Raji (cell line): ENCODE measurements around the gene ALDH2.

Experiments used
- POLR2A ChIP-seq: IDR thresholded peaks from 2 replicates; pipeline ENCODE4 v1.6.1; 2011; ENCODE audit warnings: low read depth, low read length, control low read depth; ENCODE audit not compliant: insufficient read depth

The ALDH2 gene

GRCh38 chr12:111777345-111778045, 10.8 kb downstream of the ALDH2 start:
- no peak for TF ChIP-seq POLR2A

DNA sequence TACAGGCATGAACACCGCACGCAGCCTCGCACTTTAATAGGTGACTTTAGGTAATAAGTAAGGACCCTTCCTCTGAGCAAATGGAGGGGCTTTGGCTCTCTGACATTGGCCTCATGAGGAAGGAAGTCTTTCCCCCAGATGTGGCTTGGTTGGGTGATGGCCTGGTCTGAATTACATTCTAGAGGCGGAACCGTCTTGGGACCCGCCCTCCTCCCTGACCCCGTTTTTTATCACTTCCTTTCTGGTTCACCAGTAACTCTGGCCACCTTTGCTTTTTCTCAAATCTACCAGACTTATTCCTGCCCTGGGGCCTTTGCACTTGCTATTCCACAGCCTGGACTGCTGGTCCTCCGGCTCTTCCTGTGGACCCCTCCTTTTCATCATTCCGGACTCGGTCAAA, 13.4 kb downstream of the ALDH2 start:
- no peak for TF ChIP-seq POLR2A

GRCh38 chr12:111780615-111781014, 13.9 kb downstream of the ALDH2 start:
- no peak for TF ChIP-seq POLR2A

DNA sequence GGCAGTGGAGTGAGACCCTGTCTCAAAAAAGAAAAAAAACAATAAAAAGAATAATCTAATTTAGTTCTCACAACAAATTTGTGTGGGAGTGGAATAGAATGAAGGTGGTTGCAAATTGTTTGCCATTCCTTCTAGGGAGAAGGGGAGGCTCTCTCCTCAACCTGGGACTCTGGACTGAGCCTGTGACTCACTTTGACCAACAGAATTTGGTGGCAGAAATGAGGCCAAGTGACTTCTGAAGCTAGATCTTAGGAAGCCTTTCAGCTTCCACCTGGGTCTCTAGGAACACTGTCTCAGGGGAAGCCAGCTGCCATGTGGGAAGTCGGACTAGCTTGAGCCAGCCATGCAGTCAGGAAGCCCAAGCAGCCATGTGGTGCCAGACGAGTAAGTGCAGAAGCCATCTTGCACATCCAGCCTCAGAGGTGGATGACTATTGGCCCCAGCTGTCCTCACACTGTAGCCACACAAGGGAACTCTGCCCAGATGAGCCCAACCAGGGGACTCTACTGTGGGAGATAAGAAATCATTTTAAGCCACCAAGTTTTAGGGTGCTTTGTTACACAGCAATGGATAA, 14.4 kb downstream of the ALDH2 start:
- no peak for TF ChIP-seq POLR2A

DNA sequence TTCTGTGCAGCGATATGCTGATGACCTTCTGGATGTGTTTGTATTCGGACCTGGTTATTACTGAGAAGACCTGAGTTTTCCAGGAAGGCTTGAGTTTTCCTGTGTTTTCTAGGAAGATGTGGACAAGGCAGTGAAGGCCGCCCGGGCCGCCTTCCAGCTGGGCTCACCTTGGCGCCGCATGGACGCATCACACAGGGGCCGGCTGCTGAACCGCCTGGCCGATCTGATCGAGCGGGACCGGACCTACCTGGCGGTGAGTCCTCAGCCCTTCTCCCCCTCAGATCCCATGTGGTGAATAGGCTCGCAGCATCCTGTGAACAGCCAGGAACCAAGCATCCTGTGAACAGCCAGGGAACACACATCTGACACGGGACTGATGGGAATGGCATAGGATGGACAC, 16.3 kb downstream of the ALDH2 start:
- no peak for TF ChIP-seq POLR2A

GRCh38 chr12:111784953-111785352, 18.2 kb downstream of the ALDH2 start:
- no peak for TF ChIP-seq POLR2A

- no peak for TF ChIP-seq POLR2A
These were observed 18.9 kb downstream of the ALDH2 start for GRCh38 chr12:111785651-111786050.

- TF ChIP-seq POLR2A: no peak
These were observed 21.5 kb downstream of the ALDH2 start for GRCh38 chr12:111788178-111788654.

- TF ChIP-seq POLR2A: no peak
These were observed 23.0 kb downstream of the ALDH2 start for GRCh38 chr12:111789779-111790178.

GRCh38 chr12:111791507-111791906, 24.8 kb downstream of the ALDH2 start:
- no peak for TF ChIP-seq POLR2A

DNA sequence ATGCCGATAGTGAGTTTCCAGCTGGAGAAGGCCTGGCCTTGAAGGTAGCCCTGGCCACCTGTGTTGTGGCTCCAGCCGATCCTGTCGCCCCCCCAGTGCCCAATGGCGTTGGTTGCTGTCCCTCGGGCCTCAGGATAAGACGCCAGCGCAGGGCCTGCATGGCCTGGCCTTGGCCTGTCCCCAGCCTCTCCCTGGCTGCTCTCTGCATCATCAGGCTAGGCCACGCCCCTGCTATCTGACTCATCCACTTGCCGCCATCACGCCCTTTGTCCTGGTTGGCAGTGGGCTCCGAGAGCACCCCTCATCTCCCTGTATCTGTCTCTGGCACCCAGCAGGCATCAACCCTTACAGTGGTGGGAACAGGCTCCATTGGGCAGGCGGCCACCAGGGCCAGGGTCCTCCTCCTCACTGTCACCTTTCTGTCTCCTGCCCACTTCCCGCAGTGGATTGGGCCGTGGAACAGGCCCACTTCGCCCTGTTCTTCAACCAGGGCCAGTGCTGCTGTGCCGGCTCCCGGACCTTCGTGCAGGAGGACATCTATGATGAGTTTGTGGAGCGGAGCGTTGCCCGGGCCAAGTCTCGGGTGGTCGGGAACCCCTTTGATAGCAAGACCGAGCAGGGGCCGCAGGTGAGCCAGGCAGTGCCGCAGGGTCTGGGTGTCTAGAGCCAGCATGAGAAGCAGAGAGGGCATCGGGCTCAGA, 25.6 kb downstream of the ALDH2 start:
- no peak for TF ChIP-seq POLR2A

- TF ChIP-seq POLR2A: no peak
These were observed 26.1 kb downstream of the ALDH2 start for GRCh38 chr12:111792856-111793235.

DNA sequence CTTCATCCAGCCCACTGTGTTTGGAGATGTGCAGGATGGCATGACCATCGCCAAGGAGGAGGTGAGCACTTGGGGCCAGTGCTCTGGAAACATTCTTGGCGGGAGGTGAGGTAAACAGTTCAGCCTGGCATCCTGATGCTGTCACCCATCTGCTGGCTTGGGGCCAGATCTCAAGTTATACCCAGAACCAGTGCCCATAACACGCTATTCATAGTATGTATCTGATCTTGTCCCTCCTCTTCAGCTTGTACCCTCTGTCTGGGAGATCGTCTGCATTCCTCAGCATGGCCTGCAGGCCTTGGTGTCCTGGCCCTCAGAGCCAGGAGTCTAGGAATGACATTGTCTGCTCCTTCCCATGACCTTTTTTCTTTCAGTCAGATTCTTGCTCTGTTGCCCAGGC, 31.4 kb downstream of the ALDH2 start:
- no peak for TF ChIP-seq POLR2A

DNA sequence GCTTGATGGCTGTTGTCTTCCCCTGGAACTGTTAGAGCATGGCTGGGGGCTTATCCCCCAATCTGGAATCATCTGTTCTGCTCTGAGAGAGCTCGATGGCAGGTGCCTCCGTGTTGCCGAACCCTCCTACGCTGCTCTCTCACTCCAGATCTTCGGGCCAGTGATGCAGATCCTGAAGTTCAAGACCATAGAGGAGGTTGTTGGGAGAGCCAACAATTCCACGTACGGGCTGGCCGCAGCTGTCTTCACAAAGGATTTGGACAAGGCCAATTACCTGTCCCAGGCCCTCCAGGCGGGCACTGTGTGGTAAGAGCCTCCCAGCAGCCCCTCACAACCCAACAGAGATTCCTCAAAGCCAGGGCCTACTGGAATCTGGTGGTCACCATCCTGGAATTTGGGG, 33.0 kb downstream of the ALDH2 start:
- no peak for TF ChIP-seq POLR2A

DNA sequence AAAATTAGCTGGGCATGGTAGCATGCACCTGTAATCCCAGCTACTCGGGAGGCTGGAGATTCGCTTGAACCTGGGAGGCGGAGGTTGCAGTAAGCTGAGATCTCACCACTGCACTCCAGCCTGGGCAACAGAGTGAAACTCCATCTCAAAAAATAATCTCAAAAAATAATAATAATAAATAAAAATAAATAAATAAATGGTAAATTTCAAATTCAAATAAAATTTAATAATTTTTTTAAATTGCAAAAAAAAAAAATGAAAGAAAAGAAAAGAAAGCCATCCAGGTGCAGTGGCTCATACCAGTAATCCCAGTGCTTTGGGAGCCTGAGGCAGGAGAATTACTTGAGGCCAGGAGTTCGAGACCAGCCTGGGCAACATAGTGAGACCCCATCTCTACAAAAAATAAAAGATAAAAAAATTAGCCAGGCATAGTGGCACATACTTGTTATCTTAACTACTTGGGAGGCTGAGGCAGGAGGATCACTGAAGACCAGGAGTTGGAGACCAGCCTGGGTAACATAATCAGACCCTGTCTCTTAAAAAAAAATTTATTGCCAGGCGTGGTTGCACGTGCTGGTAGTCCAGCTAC, 36.4 kb downstream of the ALDH2 start:
- no peak for TF ChIP-seq POLR2A

GRCh38 chr12:111803851-111804250, 37.1 kb downstream of the ALDH2 start:
- no peak for TF ChIP-seq POLR2A
